GM13976 (cell line): ENCODE measurements around the gene CCDC34.

ENCODE experiments used
- DNase-seq: peaks from one replicate; pipeline ENCODE4 v3.0.0; 2012; ENCODE audit warnings: low spot score
- in situ Hi-C: fragments of 300-500 bp; cut with MboI; formaldehyde crosslinking; loops from one replicate; pipeline ENCODE4 v1.12.0; 2022; ENCODE audit warnings: low sequenced_read_pairs, mixed read lengths, inconsistent platforms; ENCODE audit not compliant: unreplicated experiment
- TF ChIP-seq, protein P1 (sequence below): IDR thresholded peaks from 2 replicates; pipeline ENCODE4 v1.5.1; 2012; ENCODE audit warnings: borderline replicate concordance, mild to moderate bottlenecking; ENCODE audit not compliant: insufficient read depth; ENCODE audit errors: extremely low read depth, missing control alignments, control extremely low read depth

The CCDC34 gene

DNA sequence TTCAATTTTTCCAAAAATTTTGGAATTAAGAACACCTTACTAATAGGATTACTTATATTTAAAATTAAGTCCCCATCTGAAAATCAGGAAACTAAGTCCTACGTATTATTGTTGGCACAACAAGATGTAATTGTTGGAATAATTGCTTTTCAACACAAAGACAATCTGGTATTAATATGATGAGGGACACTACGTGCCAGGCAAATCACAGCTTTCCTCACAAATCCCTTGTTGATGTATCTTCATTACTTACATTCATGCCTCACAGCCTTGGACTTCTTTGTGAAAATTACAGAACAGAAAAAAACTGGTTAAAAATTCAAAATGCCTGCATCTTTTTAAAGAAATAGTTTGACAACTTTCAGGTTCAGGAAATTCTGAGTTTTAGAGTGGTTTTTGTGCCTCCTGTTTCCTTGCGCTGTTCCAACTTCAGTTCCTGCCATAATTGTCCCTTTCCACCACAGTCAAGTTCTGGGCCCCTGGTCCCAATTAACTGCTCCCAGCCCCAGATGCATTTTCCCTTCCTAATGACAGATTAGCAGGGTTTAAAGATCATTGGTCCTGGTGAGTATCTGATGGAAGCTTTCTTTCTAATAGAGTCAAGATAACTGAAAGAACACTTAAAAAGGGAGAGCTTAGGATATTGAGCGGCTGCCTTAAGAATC is 23.3 kb upstream of the CCDC34 start:
- in situ Hi-C loops, result no loop called here
- TF ChIP-seq, protein P1, sequence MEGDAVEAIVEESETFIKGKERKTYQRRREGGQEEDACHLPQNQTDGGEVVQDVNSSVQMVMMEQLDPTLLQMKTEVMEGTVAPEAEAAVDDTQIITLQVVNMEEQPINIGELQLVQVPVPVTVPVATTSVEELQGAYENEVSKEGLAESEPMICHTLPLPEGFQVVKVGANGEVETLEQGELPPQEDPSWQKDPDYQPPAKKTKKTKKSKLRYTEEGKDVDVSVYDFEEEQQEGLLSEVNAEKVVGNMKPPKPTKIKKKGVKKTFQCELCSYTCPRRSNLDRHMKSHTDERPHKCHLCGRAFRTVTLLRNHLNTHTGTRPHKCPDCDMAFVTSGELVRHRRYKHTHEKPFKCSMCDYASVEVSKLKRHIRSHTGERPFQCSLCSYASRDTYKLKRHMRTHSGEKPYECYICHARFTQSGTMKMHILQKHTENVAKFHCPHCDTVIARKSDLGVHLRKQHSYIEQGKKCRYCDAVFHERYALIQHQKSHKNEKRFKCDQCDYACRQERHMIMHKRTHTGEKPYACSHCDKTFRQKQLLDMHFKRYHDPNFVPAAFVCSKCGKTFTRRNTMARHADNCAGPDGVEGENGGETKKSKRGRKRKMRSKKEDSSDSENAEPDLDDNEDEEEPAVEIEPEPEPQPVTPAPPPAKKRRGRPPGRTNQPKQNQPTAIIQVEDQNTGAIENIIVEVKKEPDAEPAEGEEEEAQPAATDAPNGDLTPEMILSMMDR, result no peak
- no peak for DNase-seq

DNA sequence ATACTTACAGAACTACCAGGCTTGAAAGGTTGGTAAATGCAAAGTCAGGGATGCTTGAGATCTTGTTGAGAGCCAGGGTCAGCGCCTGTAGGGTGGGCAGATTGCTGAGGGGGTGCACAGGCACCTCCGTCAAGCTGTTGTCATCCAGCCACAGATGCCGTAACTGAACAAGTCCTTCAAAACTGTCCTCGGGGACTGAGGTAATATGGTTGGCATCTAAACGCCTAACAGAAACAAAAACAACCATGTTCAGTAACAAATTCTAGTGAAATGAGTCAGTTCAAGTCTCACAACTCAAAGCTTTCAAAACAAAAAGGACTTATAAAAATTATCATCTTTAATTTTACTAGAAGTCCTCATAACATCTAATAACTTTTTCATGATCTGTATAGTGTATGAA is 22.2 kb upstream of the CCDC34 start:
- in situ Hi-C loops, result no loop called here
- TF ChIP-seq, protein P1, result no peak
- no peak for DNase-seq

DNA sequence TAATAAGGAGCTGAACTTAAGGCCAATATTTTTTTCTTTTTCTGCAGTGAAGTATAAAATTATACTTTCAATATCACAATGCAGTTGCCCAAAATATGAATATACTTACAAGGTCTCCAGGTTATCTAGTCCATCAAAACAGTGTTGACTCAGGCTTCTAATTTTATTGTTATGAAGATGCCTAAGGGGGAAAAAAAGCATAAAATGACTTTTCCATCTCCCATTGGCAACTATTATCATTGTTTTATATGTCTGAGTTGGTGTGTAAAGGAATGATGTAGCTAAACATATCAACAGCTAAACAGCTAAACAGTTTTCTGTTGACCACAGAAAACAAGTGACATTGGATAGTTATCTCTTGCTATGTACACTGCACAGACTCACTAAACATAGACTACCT is 21.2 kb upstream of the CCDC34 start:
- no peak for DNase-seq
- TF ChIP-seq, protein P1, result no peak
- in situ Hi-C loops, result no loop called here

DNA sequence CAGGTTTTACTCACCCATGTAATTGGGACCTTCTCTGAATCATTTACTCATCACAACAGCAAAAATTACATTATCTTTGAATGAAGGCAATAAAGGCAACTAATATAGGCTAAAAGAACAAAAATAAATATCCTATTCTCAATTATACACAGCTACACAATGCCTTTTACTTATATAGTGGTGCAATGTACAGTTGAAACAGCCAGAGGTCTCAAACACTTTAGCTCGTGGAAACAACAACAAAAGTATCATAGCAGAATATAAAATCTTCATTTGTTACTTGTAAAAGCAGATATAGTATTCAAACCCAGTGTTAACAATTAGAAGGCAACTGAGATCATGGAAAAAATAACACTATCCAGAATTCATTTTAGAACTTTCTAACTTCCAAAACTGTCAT is 20.6 kb upstream of the CCDC34 start:
- no peak for DNase-seq
- TF ChIP-seq, protein P1, result no peak
- in situ Hi-C loops, result no loop called here

DNA sequence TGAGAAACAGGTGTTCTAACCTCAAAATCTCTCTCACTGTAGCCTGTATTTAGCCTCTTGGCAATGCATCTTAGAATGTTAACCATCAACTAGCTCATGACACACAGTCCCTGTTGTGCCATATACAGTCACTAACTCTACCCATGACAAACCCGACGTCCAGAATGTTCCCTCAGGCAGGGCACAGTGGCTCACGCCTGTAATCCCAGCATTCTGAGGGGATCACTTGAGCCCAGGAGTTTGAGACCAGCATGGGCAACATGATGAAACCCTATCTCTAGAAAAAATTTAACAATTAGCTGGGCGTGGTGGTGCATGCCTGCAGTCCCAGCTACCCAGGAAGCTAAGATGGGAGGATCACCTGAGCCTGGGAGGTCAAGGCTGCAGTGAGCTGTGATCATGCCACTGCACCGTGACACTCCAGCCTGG is 18.2 kb upstream of the CCDC34 start:
- in situ Hi-C loops, result no loop called here
- no peak for DNase-seq
- TF ChIP-seq, protein P1, result no peak

DNA sequence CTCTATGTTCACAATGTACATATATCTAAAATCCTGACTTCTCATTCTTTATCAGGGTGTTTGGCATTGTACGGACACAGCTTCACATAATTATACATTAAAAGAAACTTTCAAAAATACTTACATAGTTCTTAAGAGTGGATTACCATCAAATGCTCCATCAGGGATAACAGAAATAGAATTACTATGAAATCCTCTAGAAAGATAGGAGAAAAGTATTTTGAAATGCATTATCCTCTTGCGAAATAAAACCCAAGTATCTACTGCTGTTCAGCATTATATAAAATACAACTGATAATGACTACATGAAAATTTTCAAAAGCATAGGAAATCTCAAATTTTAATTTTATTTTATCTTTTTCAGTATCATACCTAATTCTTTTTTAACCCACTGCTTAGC is 17.8 kb upstream of the CCDC34 start:
- TF ChIP-seq, protein P1, result no peak
- in situ Hi-C loops, result no loop called here

More for the DNA sequence above, 17.8 kb upstream of the CCDC34 start:
- DNase-seq, result no peak
